H1 (cell line): Measurements from ENCODE around the gene CREBBP. TPM values are rescaled to one million over a fixed set of nuclear protein-coding genes. Genes with fewer than 3 reads are reported as not detected.

Experiments
- CHD7 ChIP-seq: fragments of 300-600 bp; sonication (generic); IDR thresholded peaks from 2 replicates; pipeline ENCODE4 v1.7.1; 2012; ENCODE audit warnings: low read length, moderate library complexity, mild to moderate bottlenecking, inconsistent platforms; ENCODE audit not compliant: insufficient replicate concordance
- E2F6 ChIP-seq: IDR thresholded peaks from 2 replicates; pipeline ENCODE4 v1.6.1; 2012; ENCODE audit warnings: inconsistent platforms
- HDAC2 ChIP-seq, 2 experiments: fragments of 300-600 bp in 1 of 2; sonication (generic) in 1 of 2; IDR thresholded peaks; 2 replicates each; pipeline ENCODE4 v1.6.1; 2011 to 2012; ENCODE audit warnings: low read depth in 2 of 2, low read length in 2 of 2, mild to moderate bottlenecking in 2 of 2, moderate library complexity in 2 of 2, borderline replicate concordance in 1 of 2, inconsistent platforms in 1 of 2
- MAFK ChIP-seq: IDR thresholded peaks from 2 replicates; pipeline ENCODE4 v1.6.1; 2012; ENCODE audit warnings: low read depth, mild to moderate bottlenecking, improper control_type of control experiment, low read length
- POLR2AphosphoS5 ChIP-seq: IDR thresholded peaks from 2 replicates; pipeline ENCODE4 v1.6.1; 2011; ENCODE audit warnings: low read depth, low read length
- SIX5 ChIP-seq: IDR thresholded peaks from 2 replicates; pipeline ENCODE4 v1.6.1; 2011; ENCODE audit warnings: mild to moderate bottlenecking, low read depth, low read length
- polyA plus RNA-seq, 7 experiments: library from polyadenylated mRNA; depleted of rRNA in 3 of 7; stranded (reverse) in 5 of 7; unstranded in 2 of 7; fragments of >200 nt in 5 of 7; fragments of 200-250 nt in 2 of 7; gene quantifications; 1 replicate in 5 of 7; 2 replicates in 1 of 7; 4 replicates in 1 of 7; pipeline versions ENCODE4 v1.2.1 to v1.2.3, GENCODE V29; 2011 to 2013; ENCODE audit warnings: missing spikeins in 2 of 7, mixed read lengths in 2 of 7
- total RNA-seq: library from RNA; stranded (reverse); fragmentation: NEBNext Ultra II Directional; extraction: Animal tissue kit (Norgen Biotek cat#: 25700); gene quantifications from 2 replicates; pipeline ENCODE4 v1.2.1, GENCODE V29; 2021
- TF ChIP-seq, protein P1 (sequence below): IDR thresholded peaks from 2 replicates; pipeline ENCODE4 v1.6.1; 2012; ENCODE audit warnings: inconsistent platforms

Gene CREBBP
- total and polyA plus RNA-seq, 2 of the 8 experiments (the other 6 are each of a cell fraction or from before 2014, with no cell fraction given): 10.0 to 60.1 TPM

- TF ChIP-seq CHD7 (no peak), HDAC2 (IDR thresholded peaks at IDR 0.05; ENCODE audit: borderline replicate concordance in 1 of 2, low read depth in 2 of 2, low read length in 2 of 2) (no peak), MAFK (no peak), POLR2AphosphoS5 (no peak), E2F6 (no peak), SIX5 (no peak)
- TF ChIP-seq, protein P1, sequence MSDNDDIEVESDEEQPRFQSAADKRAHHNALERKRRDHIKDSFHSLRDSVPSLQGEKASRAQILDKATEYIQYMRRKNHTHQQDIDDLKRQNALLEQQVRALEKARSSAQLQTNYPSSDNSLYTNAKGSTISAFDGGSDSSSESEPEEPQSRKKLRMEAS: no peak
Measured at GRCh38 chr16:3919413-3919812, 38.9 kb upstream of the CREBBP start (continued).
